Thyroid gland (tissue), 4 donors: ENCODE data around the gene FTH1. TPM values are rescaled to one million over a fixed set of nuclear protein-coding genes. Genes with fewer than 3 reads are reported as not detected.

ENCODE experiments used
- DNase-seq, 2 donors: peaks; one replicate each; pipeline ENCODE4 v3.0.0-alpha.2; 2019
- H3K27ac ChIP-seq, 3 donors: fragments of 200-600 bp; sonication (generic); 1 replicate in 2 of 3; 2 replicates in 1 of 3; pipeline ENCODE4 v1.5.1; 2016 to 2019; ENCODE audit warnings: mild to moderate bottlenecking in 1 of 3, moderate library complexity in 1 of 3
- H3K27me3 ChIP-seq: fragments of 200-600 bp; sonication (generic); one replicate; pipeline ENCODE4 v1.5.1; 2019
- H3K36me3 ChIP-seq, 2 donors: fragments of 200-600 bp; sonication (generic); one replicate each; pipeline ENCODE4 v1.5.1; 2016 to 2019
- H3K4me1 ChIP-seq, 2 donors: fragments of 200-600 bp; sonication (generic); one replicate each; pipeline ENCODE4 v1.5.1; 2017 to 2019
- H3K4me3 ChIP-seq, 3 donors: fragments of 200-600 bp; sonication (generic); replicated peaks in 1 of 3; 1 replicate in 2 of 3; 2 replicates in 1 of 3; pipeline ENCODE4 v1.5.1; 2016; ENCODE audit warnings: mild to moderate bottlenecking in 1 of 3
- H3K9me3 ChIP-seq: fragments of 200-600 bp; sonication (generic); one replicate; pipeline ENCODE4 v1.5.1; 2017
- POLR2A ChIP-seq, 2 donors: fragments of 450-650 bp; IDR thresholded peaks; one replicate each; pipeline ENCODE4 v1.6.1; 2017; ENCODE audit warnings: antibody characterized with exemption in 2 of 2, mild to moderate bottlenecking in 2 of 2, moderate library complexity in 1 of 2
- WGBS, 2 donors: methylation state at CpG; one replicate each; pipeline ENCODE4 v1.1.5; 2017; 5-methylcytosine and 5-hydroxymethylcytosine counted together
- intact Hi-C: fragments of 100-400 bp; cut with DNase I; formaldehyde crosslinking; loops from one replicate; pipeline ENCODE4 v1.15.1; 2023
- total RNA-seq, 4 donors: library from RNA; depleted of rRNA; stranded (reverse); fragments of >200 nt; gene quantifications; one replicate each; pipeline ENCODE4 v1.2.3, GENCODE V29; 2016
- TF ChIP-seq, protein P1 (sequence below), 6 experiments: fragments of 200-600 bp in 3 of 6; fragments of 450-650 bp in 3 of 6; sonication (generic) in 3 of 6; IDR thresholded peaks; one replicate each; pipeline ENCODE4 v1.5.1; 2016 to 2019; ENCODE audit warnings: antibody characterized with exemption in 6 of 6, mild to moderate bottlenecking in 2 of 6, inconsistent platforms in 1 of 6, moderate library complexity in 1 of 6

FTH1 gene
- total RNA-seq, 4 donors from 2014 or later: 2,377 to 4,120 (median 2,918) TPM

DNA sequence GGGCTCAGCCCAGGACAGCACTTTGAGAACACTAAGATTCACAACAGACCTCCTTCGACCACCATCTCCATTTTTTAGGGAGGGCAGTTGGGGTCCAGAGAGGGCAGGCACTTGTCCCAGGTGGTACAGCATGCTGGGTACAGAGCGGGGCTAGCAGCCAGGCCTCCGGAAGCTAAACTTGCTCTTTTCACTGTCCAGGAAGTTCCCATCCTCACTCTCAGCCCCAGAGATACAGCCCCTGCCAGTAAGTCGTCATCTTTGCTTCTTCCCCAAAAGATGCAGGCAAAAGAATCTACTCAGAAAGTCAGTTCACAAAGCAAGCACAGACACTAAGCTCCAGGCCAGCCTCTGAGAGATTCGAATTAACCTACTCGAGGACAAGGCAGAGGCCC lies 43.4 kb downstream of the FTH1 start:
- Histone ChIP-seq H3K36me3 (no peaks in the 10 kb centered on the region), H3K27me3 (no peaks in the 10 kb centered on the region), H3K4me3 (no peak overlapping the region), H3K9me3 (no peaks in the 10 kb centered on the region), H3K4me1 (peaks cover 3 to 38% of the 10 kb centered on the region in 2 donors), H3K27ac (peak overlapping the region; percentile 59 to 84 (median 71))
- DNase-seq: no peak
- 58 to 83% methylated on average over 5 to 6 of the region's 6 CpGs for WGBS, 2 donors
- intact Hi-C loops: no loop called here
- TF ChIP-seq, protein P1, sequence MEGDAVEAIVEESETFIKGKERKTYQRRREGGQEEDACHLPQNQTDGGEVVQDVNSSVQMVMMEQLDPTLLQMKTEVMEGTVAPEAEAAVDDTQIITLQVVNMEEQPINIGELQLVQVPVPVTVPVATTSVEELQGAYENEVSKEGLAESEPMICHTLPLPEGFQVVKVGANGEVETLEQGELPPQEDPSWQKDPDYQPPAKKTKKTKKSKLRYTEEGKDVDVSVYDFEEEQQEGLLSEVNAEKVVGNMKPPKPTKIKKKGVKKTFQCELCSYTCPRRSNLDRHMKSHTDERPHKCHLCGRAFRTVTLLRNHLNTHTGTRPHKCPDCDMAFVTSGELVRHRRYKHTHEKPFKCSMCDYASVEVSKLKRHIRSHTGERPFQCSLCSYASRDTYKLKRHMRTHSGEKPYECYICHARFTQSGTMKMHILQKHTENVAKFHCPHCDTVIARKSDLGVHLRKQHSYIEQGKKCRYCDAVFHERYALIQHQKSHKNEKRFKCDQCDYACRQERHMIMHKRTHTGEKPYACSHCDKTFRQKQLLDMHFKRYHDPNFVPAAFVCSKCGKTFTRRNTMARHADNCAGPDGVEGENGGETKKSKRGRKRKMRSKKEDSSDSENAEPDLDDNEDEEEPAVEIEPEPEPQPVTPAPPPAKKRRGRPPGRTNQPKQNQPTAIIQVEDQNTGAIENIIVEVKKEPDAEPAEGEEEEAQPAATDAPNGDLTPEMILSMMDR (IDR thresholded peaks at IDR 0.05): no peak

DNA sequence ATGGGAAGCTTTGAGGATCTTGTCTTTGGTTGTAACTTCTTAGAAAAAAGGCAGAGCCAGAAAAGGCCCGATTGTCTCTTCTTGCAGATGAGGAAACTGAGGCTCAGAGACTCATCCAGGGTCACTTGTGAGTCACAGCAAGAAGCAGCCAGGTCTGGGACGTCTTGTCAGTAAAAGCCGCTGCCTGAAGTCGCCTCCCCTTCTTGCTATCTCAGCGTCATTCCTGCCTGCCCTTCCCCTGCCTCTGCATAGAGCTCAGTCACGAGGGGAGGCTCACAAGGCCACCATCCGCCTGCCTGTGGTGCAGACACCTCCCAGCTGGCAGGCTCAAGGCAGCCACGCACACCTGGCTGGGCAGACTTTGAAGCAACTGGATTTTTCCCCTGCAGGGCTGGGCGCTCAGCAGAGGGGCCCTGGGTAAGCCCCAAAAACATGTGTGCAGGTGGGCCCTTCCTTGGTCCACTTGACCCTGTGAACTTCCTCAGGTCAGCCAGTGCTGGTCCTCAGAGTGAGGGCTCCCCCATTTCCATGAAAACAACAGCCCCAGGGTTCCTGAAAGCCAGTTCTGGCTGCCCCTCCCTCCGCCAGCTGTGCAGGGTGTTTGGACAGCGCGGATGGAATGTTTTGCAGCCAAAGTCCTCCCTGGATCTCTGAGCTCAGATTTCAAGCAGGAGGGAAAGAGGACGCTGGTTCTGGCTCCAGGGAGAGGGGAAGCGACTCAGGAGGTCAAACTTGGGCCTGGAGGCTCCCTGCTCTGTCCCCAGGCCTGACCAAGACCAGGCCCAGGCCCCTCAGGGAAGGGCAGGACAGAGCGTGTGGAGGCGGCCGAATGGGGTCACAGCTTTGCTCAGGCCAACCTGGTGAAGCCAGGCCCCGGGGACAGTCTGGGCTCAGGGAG lies 44.0 kb downstream of the FTH1 start:
- H3K4me3 ChIP-seq: no peak overlapping the region
- H3K36me3 ChIP-seq: no peaks in the 10 kb centered on the region
- H3K27me3 ChIP-seq: no peaks in the 10 kb centered on the region
- no peaks in the 10 kb centered on the region for H3K9me3 ChIP-seq
- H3K4me1 ChIP-seq: peaks cover 3 to 43% of the 10 kb centered on the region in 2 donors
- intact Hi-C loops: no loop called here
- no peak for TF ChIP-seq POLR2A (IDR thresholded peaks at IDR 0.05)
- TF ChIP-seq, protein P1 (IDR thresholded peaks at IDR 0.05): no peak
- DNase-seq: peak; percentile 33 to 44
- peak overlapping the region; percentile 59 to 84 (median 71) for H3K27ac ChIP-seq
- WGBS, 2 donors: 61 to 69% methylated on average over 11 to 12 of the region's 18 CpGs

DNA sequence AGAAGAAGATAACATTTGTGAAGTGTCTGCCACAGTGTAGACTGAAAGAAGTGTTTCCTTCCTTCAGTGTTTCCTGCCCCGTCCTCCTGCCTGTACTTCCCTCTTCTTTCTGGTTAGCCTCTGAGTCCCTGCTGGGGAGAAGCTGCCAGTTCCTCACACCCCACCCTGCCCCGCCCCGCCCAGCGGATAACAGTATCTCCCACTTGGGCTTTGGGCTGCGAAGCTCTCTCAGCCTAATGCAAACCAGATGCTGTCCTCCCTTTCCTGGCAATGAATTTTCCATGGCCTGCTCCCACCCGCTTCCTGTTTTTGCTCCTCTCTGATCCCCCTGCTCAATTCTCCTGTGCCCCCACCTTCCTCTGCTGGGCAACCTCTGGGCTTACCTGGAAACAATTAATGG lies 44.9 kb downstream of the FTH1 start:
- H3K27ac ChIP-seq: peak overlapping the region; percentile 59 to 84 (median 71)
- H3K4me1 ChIP-seq: peaks cover 3 to 51% of the 10 kb centered on the region in 2 donors
- no peaks in the 10 kb centered on the region for H3K9me3 ChIP-seq
- DNase-seq: peak in 1 of 2 donors; percentile 33
- TF ChIP-seq POLR2A (IDR thresholded peaks at IDR 0.05): no peak
- TF ChIP-seq, protein P1 (IDR thresholded peaks at IDR 0.05): no peak
- 65 to 68% methylated on average over 6 of the region's 6 CpGs for WGBS, 2 donors
- no peak overlapping the region for H3K4me3 ChIP-seq
- H3K36me3 ChIP-seq: no peaks in the 10 kb centered on the region
- intact Hi-C loops: no loop called here
- no peaks in the 10 kb centered on the region for H3K27me3 ChIP-seq

DNA sequence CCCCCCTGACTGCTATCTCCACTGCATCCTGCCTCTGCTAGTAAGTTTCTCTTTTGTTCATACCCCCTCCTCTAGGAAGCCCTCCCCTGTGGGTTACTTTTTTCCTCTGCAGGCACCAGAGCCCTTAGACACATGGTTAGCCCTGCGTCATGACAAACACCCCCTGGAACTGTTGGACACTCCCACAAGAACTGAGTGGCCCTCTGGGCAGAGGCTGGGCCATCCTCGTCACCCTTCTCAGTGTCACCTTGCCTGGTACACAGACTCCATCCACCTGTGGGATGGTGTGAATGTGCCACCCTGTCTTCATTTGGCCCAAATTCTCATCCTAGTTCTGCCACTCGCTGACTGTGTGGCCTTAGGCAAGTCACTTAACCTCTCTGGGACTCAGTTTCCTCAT lies 46.0 kb downstream of the FTH1 start:
- TF ChIP-seq, protein P1 (IDR thresholded peaks at IDR 0.05): no peak
- TF ChIP-seq POLR2A (IDR thresholded peaks at IDR 0.05): no peak
- intact Hi-C loops: no loop called here
- H3K27ac ChIP-seq: peak overlapping the region in 1 of 3 donors; percentile 84

More for the DNA sequence above, 46.0 kb downstream of the FTH1 start:
- Histone ChIP-seq H3K36me3 (no peaks in the 10 kb centered on the region), H3K27me3 (no peaks in the 10 kb centered on the region), H3K4me1 (peaks cover 3 to 58% of the 10 kb centered on the region in 2 donors), H3K4me3 (no peak overlapping the region), H3K9me3 (no peaks in the 10 kb centered on the region)
- 86 to 90% methylated on average over 3 of the region's 3 CpGs for WGBS, 2 donors
- no peak for DNase-seq
